Smooth muscle cell (in vitro differentiated cells): ENCODE data around the gene LLGL1. TPM values are rescaled to one million over a fixed set of nuclear protein-coding genes. Genes with fewer than 3 reads are reported as not detected.

ENCODE experiments used
- DNase-seq: peaks from one replicate; lab custom pipeline; 2025; ENCODE audit not compliant: unreplicated experiment; lab: John Stamatoyannopoulos, UW
- H2AFZ ChIP-seq: fragments of 200-600 bp; sonication (generic); 2 replicates; pipeline ENCODE4 v1.6.0; 2016; ENCODE audit warnings: antibody characterized with exemption, low read depth, mild to moderate bottlenecking
- H3F3A ChIP-seq: fragments of 200-600 bp; sonication (generic); 2 replicates; pipeline ENCODE4 v1.6.0; 2017; ENCODE audit warnings: antibody characterized with exemption, low read depth
- H3K27ac ChIP-seq: fragments of 200-600 bp; sonication (generic); 2 replicates; pipeline ENCODE4 v1.5.1; 2016; ENCODE audit warnings: low read depth, mild to moderate bottlenecking
- H3K27me3 ChIP-seq: fragments of 200-600 bp; sonication (generic); 2 replicates; pipeline ENCODE4 v1.6.1; 2016; ENCODE audit warnings: low read depth, mild to moderate bottlenecking
- H3K36me3 ChIP-seq: fragments of 200-600 bp; sonication (generic); 2 replicates; pipeline ENCODE4 v1.5.1; 2016; ENCODE audit warnings: low read depth
- H3K4me1 ChIP-seq: fragments of 200-600 bp; sonication (generic); 2 replicates; pipeline ENCODE4 v1.5.1; 2016; ENCODE audit warnings: low read depth
- H3K4me2 ChIP-seq: fragments of 200-600 bp; sonication (generic); 2 replicates; pipeline ENCODE4 v1.6.0; 2016; ENCODE audit warnings: mild to moderate bottlenecking
- H3K4me3 ChIP-seq: fragments of 200-600 bp; sonication (generic); 2 replicates; pipeline ENCODE4 v1.5.1; 2016; ENCODE audit warnings: mild to moderate bottlenecking
- H3K79me2 ChIP-seq: fragments of 200-600 bp; sonication (generic); 2 replicates; pipeline ENCODE4 v1.6.0; 2016; ENCODE audit warnings: low read depth, mild to moderate bottlenecking
- H3K9ac ChIP-seq: fragments of 200-600 bp; sonication (generic); 2 replicates; pipeline ENCODE4 v1.6.0; 2016; ENCODE audit warnings: low read depth
- H3K9me3 ChIP-seq: fragments of 200-600 bp; sonication (generic); replicated peaks from 2 replicates; pipeline ENCODE4 v1.5.1; 2016; ENCODE audit warnings: low read depth
- H4K20me1 ChIP-seq: fragments of 200-600 bp; sonication (generic); 2 replicates; pipeline ENCODE4 v1.6.0; 2016; ENCODE audit warnings: low read depth
- CTCF ChIP-seq: fragments of 200-600 bp; sonication (generic); IDR thresholded peaks from 2 replicates; pipeline ENCODE4 v1.5.1; 2017; ENCODE audit warnings: borderline replicate concordance, mild to moderate bottlenecking, antibody characterized with exemption; ENCODE audit not compliant: insufficient read depth, poor library complexity, severe bottlenecking
- WGBS: methylation state at CpG from one replicate; pipeline ENCODE4 v1.1.7; 2016; ENCODE audit warnings: low lambda C conversion rate; 5-methylcytosine and 5-hydroxymethylcytosine counted together
- polyA plus RNA-seq: library from polyadenylated mRNA; unstranded; fragments of >200 nt; fragmentation: Nextera tagmentation; extraction: Ambion mirVana; gene quantifications from 2 replicates; pipeline ENCODE4 v1.2.1, GENCODE V29; 2016
- total RNA-seq: library from RNA; depleted of rRNA; stranded (reverse); fragments of >200 nt; gene quantifications from 2 replicates; pipeline ENCODE4 v1.2.3, GENCODE V29; 2014

Gene LLGL1
- total and polyA plus RNA-seq, 2 experiments from 2014 or later = 8.5 to 37.7 TPM

- Histone ChIP-seq H3K4me3 (no peak overlapping the region), H3K36me3 (no peaks in the 10 kb centered on the region), H2AFZ (no peak overlapping the region), H3K9ac (no peak overlapping the region), H3K4me1 (peaks cover 21% of the 10 kb centered on the region), H3F3A (peaks cover 18% of the 10 kb centered on the region), H3K79me2 (peaks cover 18% of the 10 kb centered on the region), H3K27me3 (no peaks in the 10 kb centered on the region), H4K20me1 (peaks cover 21% of the 10 kb centered on the region), H3K9me3 (no peaks in the 10 kb centered on the region), H3K4me2 (no peak overlapping the region), H3K27ac (no peak overlapping the region)
- TF ChIP-seq CTCF = no peak
- WGBS = 97% methylated on average over 50 of the region's 50 CpGs
- DNase-seq = no peak
Observed at GRCh38 chr17:18263885-18264682, 38.6 kb downstream of the LLGL1 start.

- H3K9me3 ChIP-seq = no peaks in the 10 kb centered on the region
- H3F3A ChIP-seq = peaks cover 26% of the 10 kb centered on the region
- H3K79me2 ChIP-seq = peaks cover 7% of the 10 kb centered on the region
- DNase-seq = no peak
- peaks cover 9% of the 10 kb centered on the region for H4K20me1 ChIP-seq
- 92% methylated on average over 10 of the region's 10 CpGs for WGBS
- no peak overlapping the region for H3K4me2 ChIP-seq
- H3K4me3 ChIP-seq = no peak overlapping the region
- peak overlapping the region; percentile 69 for H3K27ac ChIP-seq
- no peak for TF ChIP-seq CTCF
- peaks cover 13% of the 10 kb centered on the region for H3K4me1 ChIP-seq
- H3K36me3 ChIP-seq = no peaks in the 10 kb centered on the region
- H2AFZ ChIP-seq = no peak overlapping the region
- no peaks in the 10 kb centered on the region for H3K27me3 ChIP-seq
- no peak overlapping the region for H3K9ac ChIP-seq
Observed at GRCh38 chr17:18267366-18267765, 41.9 kb downstream of the LLGL1 start.

- Histone ChIP-seq H3K9ac (peak overlapping the region; percentile 41), H4K20me1 (peaks cover 2% of the 10 kb centered on the region), H3K36me3 (no peaks in the 10 kb centered on the region), H3K27me3 (no peaks in the 10 kb centered on the region), H3F3A (peaks cover 26% of the 10 kb centered on the region), H2AFZ (no peak overlapping the region), H3K4me3 (no peak overlapping the region), H3K79me2 (no peaks in the 10 kb centered on the region), H3K4me1 (peaks cover 13% of the 10 kb centered on the region), H3K9me3 (no peaks in the 10 kb centered on the region), H3K4me2 (peak overlapping the region; percentile 71), H3K27ac (peak overlapping the region; percentile 69)
- DNase-seq = no peak
- 28% methylated on average over 14 of the region's 14 CpGs for WGBS
- TF ChIP-seq CTCF = no peak
Observed at GRCh38 chr17:18267927-18268711, 42.7 kb downstream of the LLGL1 start.
